ENCODE data around the gene HHAT.

Gene HHAT

GRCh38 chr1:210588946-210589345 lies 260.2 kb downstream of the HHAT start:
- H3K4ac ChIP-seq (ENCODE audit: low read depth in 1 of 2, low read length in 2 of 2): no peak overlapping the region
- H3K4me2 ChIP-seq (ENCODE audit: low read length, poor library complexity, severe bottlenecking): no peak overlapping the region
- H3K18ac ChIP-seq (ENCODE audit: low read depth in 1 of 2, low read length in 2 of 2): no peak overlapping the region
- no peak overlapping the region for H4K91ac ChIP-seq (ENCODE audit: low read length)
- no peak overlapping the region for H3K23ac ChIP-seq (ENCODE audit: low read length in 2 of 2)
- no peak overlapping the region for H2BK120ac ChIP-seq (ENCODE audit: low read depth, low read length)
- no CpG with 5 or more reads among the region's 3 CpGs for WGBS
- H3K4me3 ChIP-seq (ENCODE audit: insufficient read depth in 1 of 2, low read depth in 1 of 2, low read length in 2 of 2): no peak overlapping the region
- no peaks in the 10 kb centered on the region for H3K79me1 ChIP-seq (replicated peaks; ENCODE audit: low read length, poor library complexity, severe bottlenecking)
- no peaks in the 10 kb centered on the region for H3K36me3 ChIP-seq (ENCODE audit: control insufficient read depth in 1 of 2, insufficient read depth in 2 of 2, low read depth in 1 of 2, low read length in 2 of 2)
- no peak overlapping the region for H2BK5ac ChIP-seq (ENCODE audit: low read depth, low read length, poor library complexity, severe bottlenecking)
- no peak overlapping the region for H3K14ac ChIP-seq (ENCODE audit: low read length in 2 of 2)
- H3K27ac ChIP-seq (ENCODE audit: low read length, poor library complexity, severe bottlenecking): no peak overlapping the region
- H2BK12ac ChIP-seq (ENCODE audit: low read length in 2 of 2): no peak overlapping the region
- no peaks in the 10 kb centered on the region for H3K9me3 ChIP-seq (ENCODE audit: control insufficient read depth, low read length)
- no peaks in the 10 kb centered on the region for H3K27me3 ChIP-seq (ENCODE audit: control insufficient read depth in 1 of 2, insufficient read depth in 1 of 2, low read length in 2 of 2)
- no peak overlapping the region for H2AFZ ChIP-seq (ENCODE audit: low read depth, low read length)
- no peak overlapping the region for H4K8ac ChIP-seq (ENCODE audit: low read length)
- H3K9ac ChIP-seq (ENCODE audit: low read length): no peak overlapping the region
- no peak overlapping the region for H2BK15ac ChIP-seq (ENCODE audit: low read depth, poor library complexity, severe bottlenecking)
- DNase-seq: no peak
- peaks cover 8% of the 10 kb centered on the region for H3K4me1 ChIP-seq (ENCODE audit: control insufficient read depth, insufficient read depth, low read depth, low read length)
- no peak overlapping the region for H2AK5ac ChIP-seq (ENCODE audit: low read length, severe bottlenecking)

GRCh38 chr1:210591214-210591613 lies 262.5 kb downstream of the HHAT start:
- H3K14ac ChIP-seq (ENCODE audit: low read length in 2 of 2): no peak overlapping the region
- no peak overlapping the region for H3K4ac ChIP-seq (ENCODE audit: low read depth in 1 of 2, low read length in 2 of 2)
- H3K4me1 ChIP-seq (ENCODE audit: control insufficient read depth, insufficient read depth, low read depth, low read length): peaks cover 6% of the 10 kb centered on the region
- no CpG with 5 or more reads among the region's 1 CpG for WGBS
- H3K23ac ChIP-seq (ENCODE audit: low read length in 2 of 2): no peak overlapping the region
- H3K79me1 ChIP-seq (replicated peaks; ENCODE audit: low read length, poor library complexity, severe bottlenecking): no peaks in the 10 kb centered on the region
- H2AFZ ChIP-seq (ENCODE audit: low read depth, low read length): no peak overlapping the region
- no peak overlapping the region for H4K8ac ChIP-seq (ENCODE audit: low read length)
- H3K9ac ChIP-seq (ENCODE audit: low read length): no peak overlapping the region
- DNase-seq: no peak
- H2BK15ac ChIP-seq (ENCODE audit: low read depth, poor library complexity, severe bottlenecking): no peak overlapping the region
- no peak overlapping the region for H3K18ac ChIP-seq (ENCODE audit: low read depth in 1 of 2, low read length in 2 of 2)
- H3K36me3 ChIP-seq (ENCODE audit: control insufficient read depth in 1 of 2, insufficient read depth in 2 of 2, low read depth in 1 of 2, low read length in 2 of 2): no peaks in the 10 kb centered on the region
- H3K9me3 ChIP-seq (ENCODE audit: control insufficient read depth, low read length): no peaks in the 10 kb centered on the region
- no peak overlapping the region for H4K91ac ChIP-seq (ENCODE audit: low read length)
- no peak overlapping the region for H3K4me3 ChIP-seq (ENCODE audit: insufficient read depth in 1 of 2, low read depth in 1 of 2, low read length in 2 of 2)
- H2BK120ac ChIP-seq (ENCODE audit: low read depth, low read length): no peak overlapping the region
- H3K27ac ChIP-seq (ENCODE audit: low read length, poor library complexity, severe bottlenecking): no peak overlapping the region
- H3K4me2 ChIP-seq (ENCODE audit: low read length, poor library complexity, severe bottlenecking): no peak overlapping the region
- no peak overlapping the region for H2BK5ac ChIP-seq (ENCODE audit: low read depth, low read length, poor library complexity, severe bottlenecking)
- H2BK12ac ChIP-seq (ENCODE audit: low read length in 2 of 2): no peak overlapping the region
- H2AK5ac ChIP-seq (ENCODE audit: low read length, severe bottlenecking): no peak overlapping the region
- H3K27me3 ChIP-seq (ENCODE audit: control insufficient read depth in 1 of 2, insufficient read depth in 1 of 2, low read length in 2 of 2): no peaks in the 10 kb centered on the region

GRCh38 chr1:210594605-210595004 lies 265.9 kb downstream of the HHAT start:
- Histone ChIP-seq H3K23ac (ENCODE audit: low read length in 2 of 2) (no peak overlapping the region), H3K4ac (ENCODE audit: low read depth in 1 of 2, low read length in 2 of 2) (no peak overlapping the region), H2BK15ac (ENCODE audit: low read depth, poor library complexity, severe bottlenecking) (no peak overlapping the region), H3K4me2 (ENCODE audit: low read length, poor library complexity, severe bottlenecking) (no peak overlapping the region), H3K14ac (ENCODE audit: low read length in 2 of 2) (no peak overlapping the region), H4K8ac (ENCODE audit: low read length) (no peak overlapping the region), H3K79me1 (replicated peaks; ENCODE audit: low read length, poor library complexity, severe bottlenecking) (no peaks in the 10 kb centered on the region), H3K18ac (ENCODE audit: low read depth in 1 of 2, low read length in 2 of 2) (no peak overlapping the region), H2BK120ac (ENCODE audit: low read depth, low read length) (no peak overlapping the region), H2AFZ (ENCODE audit: low read depth, low read length) (no peak overlapping the region), H2BK5ac (ENCODE audit: low read depth, low read length, poor library complexity, severe bottlenecking) (no peak overlapping the region), H2AK5ac (ENCODE audit: low read length, severe bottlenecking) (no peak overlapping the region), H3K4me1 (ENCODE audit: control insufficient read depth, insufficient read depth, low read depth, low read length) (peaks cover 15% of the 10 kb centered on the region), H2BK12ac (ENCODE audit: low read length in 2 of 2) (no peak overlapping the region), H3K27ac (ENCODE audit: low read length, poor library complexity, severe bottlenecking) (no peak overlapping the region), H4K91ac (ENCODE audit: low read length) (no peak overlapping the region), H3K9ac (ENCODE audit: low read length) (no peak overlapping the region), H3K9me3 (ENCODE audit: control insufficient read depth, low read length) (no peaks in the 10 kb centered on the region), H3K36me3 (ENCODE audit: control insufficient read depth in 1 of 2, insufficient read depth in 2 of 2, low read depth in 1 of 2, low read length in 2 of 2) (no peaks in the 10 kb centered on the region), H3K27me3 (ENCODE audit: control insufficient read depth in 1 of 2, insufficient read depth in 1 of 2, low read length in 2 of 2) (no peaks in the 10 kb centered on the region), H3K4me3 (ENCODE audit: insufficient read depth in 1 of 2, low read depth in 1 of 2, low read length in 2 of 2) (no peak overlapping the region)
- no CpG with 5 or more reads among the region's 3 CpGs for WGBS
- no peak for DNase-seq

- Histone ChIP-seq H2BK12ac (ENCODE audit: low read length in 2 of 2) (peak overlapping the region in 1 of 2 experiments; percentile 97), H2BK120ac (ENCODE audit: low read depth, low read length) (no peak overlapping the region), H3K23ac (ENCODE audit: low read length in 2 of 2) (no peak overlapping the region), H3K4me1 (ENCODE audit: control insufficient read depth, insufficient read depth, low read depth, low read length) (peaks cover 15% of the 10 kb centered on the region), H3K79me1 (replicated peaks; ENCODE audit: low read length, poor library complexity, severe bottlenecking) (no peaks in the 10 kb centered on the region), H3K4me3 (ENCODE audit: insufficient read depth in 1 of 2, low read depth in 1 of 2, low read length in 2 of 2) (no peak overlapping the region), H3K14ac (ENCODE audit: low read length in 2 of 2) (no peak overlapping the region), H3K9me3 (ENCODE audit: control insufficient read depth, low read length) (no peaks in the 10 kb centered on the region), H2BK5ac (ENCODE audit: low read depth, low read length, poor library complexity, severe bottlenecking) (no peak overlapping the region), H2BK15ac (ENCODE audit: low read depth, poor library complexity, severe bottlenecking) (no peak overlapping the region), H2AK5ac (ENCODE audit: low read length, severe bottlenecking) (no peak overlapping the region), H3K27me3 (ENCODE audit: control insufficient read depth in 1 of 2, insufficient read depth in 1 of 2, low read length in 2 of 2) (no peaks in the 10 kb centered on the region), H3K18ac (ENCODE audit: low read depth in 1 of 2, low read length in 2 of 2) (no peak overlapping the region), H3K36me3 (ENCODE audit: control insufficient read depth in 1 of 2, insufficient read depth in 2 of 2, low read depth in 1 of 2, low read length in 2 of 2) (no peaks in the 10 kb centered on the region), H3K4me2 (ENCODE audit: low read length, poor library complexity, severe bottlenecking) (no peak overlapping the region), H2AFZ (ENCODE audit: low read depth, low read length) (no peak overlapping the region), H3K27ac (ENCODE audit: low read length, poor library complexity, severe bottlenecking) (peak overlapping the region; percentile 97), H4K8ac (ENCODE audit: low read length) (no peak overlapping the region), H4K91ac (ENCODE audit: low read length) (no peak overlapping the region), H3K9ac (ENCODE audit: low read length) (no peak overlapping the region), H3K4ac (ENCODE audit: low read depth in 1 of 2, low read length in 2 of 2) (no peak overlapping the region)
- no peak for DNase-seq
- WGBS: 66% methylated on average over 2 of the region's 2 CpGs
Observed at GRCh38 chr1:210596641-210597040, 267.9 kb downstream of the HHAT start.

Data from mesenchymal stem cell (in vitro differentiated cells and primary cell).